Measurements from ENCODE around the gene ARHGEF19.
"Not testable (repeated sequence)": the region's sequence is repeated elsewhere in the genome, so short reads cannot be mapped to it uniquely, and the experiment has no call there.

ARHGEF19 gene

DNA sequence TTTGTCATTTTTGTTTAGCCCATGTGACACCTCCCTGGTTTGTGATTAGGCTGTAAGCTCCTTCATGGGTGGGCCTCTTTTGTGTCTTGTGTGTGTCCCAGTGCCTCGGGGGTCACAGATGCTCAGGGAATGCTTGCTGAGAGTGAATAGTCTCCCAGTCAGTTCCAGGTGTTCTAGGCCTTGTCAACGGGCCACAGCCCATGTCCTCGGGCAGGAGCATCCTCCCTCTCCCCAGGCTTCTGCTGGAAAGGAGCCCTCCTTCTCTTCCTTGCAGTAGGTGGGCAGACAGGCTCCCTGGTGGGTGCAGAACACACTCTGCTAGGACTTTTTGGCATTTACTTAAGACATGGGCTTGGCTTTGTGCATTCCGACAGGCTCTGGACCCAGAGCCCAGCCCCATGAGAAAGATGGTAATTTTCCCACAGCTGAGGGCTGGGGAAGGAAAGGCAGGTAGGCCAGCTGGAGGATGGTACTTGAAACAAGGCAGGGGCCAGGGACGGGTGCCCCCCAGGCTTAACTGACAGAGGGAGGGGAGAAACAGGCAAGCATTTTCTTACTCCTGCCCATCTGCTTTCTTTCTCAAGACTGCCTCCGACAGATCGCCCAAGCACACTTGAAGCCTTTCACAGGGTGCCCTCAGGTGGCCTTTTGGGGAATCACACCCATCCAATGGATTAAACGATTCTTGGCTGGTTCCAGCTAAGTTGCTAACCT, 31.6 kb upstream of the ARHGEF19 start:
- peak; percentile 89 for DNase-seq

DNA sequence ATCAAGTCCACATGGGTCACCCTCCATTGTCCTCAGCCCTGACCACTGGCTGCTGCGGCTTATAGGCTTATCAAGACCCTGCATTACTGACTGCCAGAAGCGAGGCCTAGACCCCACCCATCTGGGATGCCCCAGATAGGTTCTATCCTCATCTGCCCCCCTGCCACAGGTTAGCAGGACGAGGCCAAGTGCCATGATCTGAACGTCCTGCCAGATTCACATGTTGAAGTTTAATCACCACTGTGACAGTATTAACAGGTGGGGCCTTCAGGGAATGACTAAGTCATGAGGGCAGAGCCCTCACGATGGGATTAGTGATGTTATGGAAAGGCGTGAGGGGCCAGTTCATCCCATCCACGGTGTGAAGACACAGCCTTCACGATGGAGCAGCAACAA, 30.8 kb upstream of the ARHGEF19 start:
- DNase-seq, result no peak

GRCh38 chr1:16242556-16243214, 30.2 kb upstream of the ARHGEF19 start:
- DNase-seq, result no peak

DNA sequence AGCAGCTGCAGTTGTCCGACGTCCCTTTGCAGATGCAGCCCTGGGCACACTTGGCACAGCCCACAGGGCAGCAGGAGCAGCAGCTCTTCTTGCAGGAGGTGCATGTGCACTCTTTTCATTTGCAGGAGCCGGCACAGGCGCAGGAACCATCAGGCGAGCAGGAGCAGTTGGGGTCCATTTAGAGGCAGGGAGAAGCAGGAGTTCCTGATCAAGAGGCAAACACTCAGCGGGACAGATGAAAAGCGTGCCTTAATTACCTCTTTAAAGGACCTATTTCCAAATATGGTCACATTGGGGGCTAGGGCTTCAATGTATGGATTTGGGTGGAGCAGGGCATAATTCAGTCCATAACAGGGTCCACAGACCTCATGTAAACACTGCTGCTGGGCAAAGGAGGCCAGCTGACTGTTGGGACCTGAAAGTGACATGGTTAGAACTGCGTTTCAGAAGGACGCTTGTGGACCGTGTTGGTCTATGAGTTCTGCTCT, 28.8 kb upstream of the ARHGEF19 start:
- DNase-seq, result no peak

DNA sequence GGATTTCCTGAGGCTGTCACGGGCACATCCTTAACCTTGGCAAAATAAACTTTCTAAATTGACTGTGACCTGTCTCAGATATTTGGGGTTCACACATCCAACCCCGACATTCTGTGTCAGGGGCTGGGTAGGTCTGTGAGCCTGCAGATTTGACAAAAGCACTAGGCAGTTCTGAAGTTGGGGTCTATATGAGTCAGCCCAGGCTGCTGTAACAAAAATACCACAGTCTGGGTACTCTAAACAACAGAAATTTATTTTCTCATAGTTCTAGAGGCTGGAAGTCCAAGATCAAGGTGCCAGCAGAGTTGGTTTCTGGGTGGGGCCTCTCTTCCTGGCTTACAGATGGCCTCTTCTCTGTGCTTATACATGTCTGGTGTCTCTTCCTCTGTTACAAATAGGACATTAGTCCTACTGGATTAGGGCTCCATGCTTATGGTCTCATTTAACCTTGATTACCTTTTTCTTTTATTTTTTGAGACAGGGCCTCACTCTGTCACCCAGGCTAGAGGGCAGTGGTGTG, 27.6 kb upstream of the ARHGEF19 start:
- no peak for DNase-seq

DNA sequence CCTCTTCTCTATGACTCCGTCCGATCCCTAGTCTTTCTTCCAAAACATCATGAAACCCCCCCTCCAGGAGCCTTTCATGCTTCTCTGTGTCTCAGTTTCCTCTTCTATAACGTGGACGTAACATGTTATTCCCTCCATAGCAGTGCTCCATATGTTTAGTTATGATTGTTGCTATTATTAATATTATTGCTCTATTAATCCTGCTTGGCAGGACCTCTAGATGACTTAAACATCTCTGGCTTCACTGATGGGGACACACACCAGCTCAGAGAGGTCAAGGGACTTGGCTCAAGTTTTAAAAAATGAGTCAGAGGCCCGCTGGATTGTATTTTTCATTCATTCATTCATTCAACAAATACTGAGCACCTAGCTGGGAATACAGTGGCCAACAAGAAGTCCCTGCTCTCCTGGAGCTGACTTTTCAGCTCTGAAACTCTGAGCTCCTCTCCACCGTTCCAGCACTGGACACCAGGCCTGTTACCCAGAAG, 24.9 kb upstream of the ARHGEF19 start:
- no peak for DNase-seq

- peak; percentile 96 for DNase-seq
These were observed 24.3 kb upstream of the ARHGEF19 start, which contains the start of gene CPLANE2 for GRCh38 chr1:16236511-16237342. Gene CPLANE2 (minus strand): TSS chr1:16237183. CDS start chr1:16236742, 441 bp downstream.

DNA sequence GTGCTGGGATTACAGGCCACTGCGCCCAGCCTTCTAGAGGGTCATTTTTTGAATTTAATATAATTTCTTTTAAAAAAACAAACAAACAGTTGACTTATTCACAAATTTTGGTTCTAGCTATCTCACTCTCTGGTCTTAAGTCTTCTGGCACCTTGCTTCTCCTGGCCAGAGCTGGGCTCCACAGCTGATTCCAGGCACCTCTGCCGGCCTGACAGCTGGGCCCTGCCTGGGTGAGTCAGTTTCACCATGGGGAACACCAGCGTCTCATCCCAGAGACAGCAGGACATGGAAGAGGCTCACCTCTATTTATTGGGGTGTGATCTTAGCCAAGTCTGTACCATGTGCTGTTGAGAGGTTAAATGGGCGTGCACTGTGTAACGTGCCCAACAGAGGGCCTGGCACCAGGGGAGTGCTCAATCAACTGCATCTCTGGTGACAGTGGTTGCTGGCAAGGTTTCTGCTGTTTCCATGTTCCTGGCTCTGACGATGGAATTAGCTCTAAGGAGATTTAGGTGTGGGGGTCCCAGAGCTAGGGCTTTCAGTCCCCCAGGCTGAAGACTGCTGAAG, 23.6 kb upstream of the ARHGEF19 start:
- no peak for DNase-seq

- no peak for DNase-seq
These were observed 22.9 kb upstream of the ARHGEF19 start for GRCh38 chr1:16235347-16235746.

GRCh38 chr1:16233431-16233830, 21.0 kb upstream of the ARHGEF19 start:
- DNase-seq, result no peak

GRCh38 chr1:16232316-16232710, 19.9 kb upstream of the ARHGEF19 start:
- no peak for DNase-seq

GRCh38 chr1:16231331-16232315, 19.2 kb upstream of the ARHGEF19 start:
- DNase-seq, result peak; percentile 71

- no peak for DNase-seq
These were observed 18.3 kb upstream of the ARHGEF19 start for GRCh38 chr1:16230744-16231143.

- no peak for DNase-seq
These were observed 17.7 kb upstream of the ARHGEF19 start for GRCh38 chr1:16229976-16230740.

GRCh38 chr1:16226490-16227179, 14.2 kb upstream of the ARHGEF19 start:
- DNase-seq, result peak; percentile 92

GRCh38 chr1:16226129-16226489, 13.7 kb upstream of the ARHGEF19 start:
- no peak for DNase-seq

DNA sequence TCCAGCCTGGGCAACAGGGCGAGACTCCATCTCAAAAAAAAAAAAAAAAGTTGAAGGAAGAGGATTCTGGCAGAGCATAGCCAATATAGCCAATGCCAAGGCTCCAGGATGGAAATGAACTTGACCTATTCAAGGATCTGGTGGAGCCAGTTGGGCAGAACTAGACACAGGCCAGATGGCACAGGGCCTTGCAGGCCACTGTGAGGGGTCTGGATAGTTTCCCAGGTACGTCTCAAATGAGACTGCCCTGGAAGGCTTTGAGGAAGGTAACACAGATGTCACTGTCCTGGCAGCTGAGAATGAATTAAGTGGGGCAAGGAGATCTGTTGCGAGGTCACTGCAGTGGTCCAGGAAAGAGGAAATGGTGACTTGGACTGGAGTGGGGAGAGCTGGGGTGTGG, 12.0 kb upstream of the ARHGEF19 start:
- no peak for DNase-seq

GRCh38 chr1:16222716-16223115, 10.3 kb upstream of the ARHGEF19 start:
- DNase-seq, result not testable (repeated sequence)

DNA sequence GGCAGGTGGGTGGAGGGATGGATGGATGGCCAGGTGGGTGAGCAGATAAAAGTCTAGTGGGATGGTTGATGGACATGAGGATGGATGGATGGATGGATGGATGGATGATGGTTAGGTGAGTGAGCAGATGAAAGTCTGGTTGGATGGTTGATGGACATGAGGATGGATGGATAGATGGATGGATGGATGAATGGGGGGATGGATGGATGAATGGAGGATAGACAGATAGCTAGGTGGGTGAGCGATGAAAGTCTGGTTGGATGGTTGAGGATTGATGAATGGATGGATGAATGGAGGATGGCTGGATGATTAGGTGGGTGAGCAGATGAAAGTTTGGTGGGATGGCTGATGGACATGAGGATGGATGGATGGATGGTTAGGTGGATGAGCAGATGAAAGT, 9.0 kb upstream of the ARHGEF19 start:
- DNase-seq, result no peak

GRCh38 chr1:16219968-16220500, 7.6 kb upstream of the ARHGEF19 start:
- DNase-seq, result no peak

Measured in islet precursor cell (in vitro differentiated cells).